H7 (cell line): ENCODE measurements around the gene ZNF710. TPM values are rescaled to one million over a fixed set of nuclear protein-coding genes. Genes with fewer than 3 reads are reported as not detected.
A peak's percentile ranks its signal among the peaks of the same experiment; 100 is the strongest.

ENCODE experiments used
- DNase-seq: peaks from one replicate; pipeline ENCODE4 v3.0.0; 2012
- H3K27me3 ChIP-seq: 2 replicates; pipeline ENCODE4 v1.6.0; 2011; ENCODE audit warnings: mild to moderate bottlenecking, low read length; ENCODE audit not compliant: control insufficient read depth, insufficient read depth
- H3K36me3 ChIP-seq: replicated peaks from 2 replicates; pipeline ENCODE4 v1.5.1; 2011; ENCODE audit warnings: low read length; ENCODE audit not compliant: control insufficient read depth, insufficient read depth
- H3K4me3 ChIP-seq: 2 replicates; pipeline ENCODE4 v1.5.1; 2011; ENCODE audit warnings: low read depth, mild to moderate bottlenecking, control low read depth, low read length, moderate library complexity; ENCODE audit not compliant: insufficient read depth
- total RNA-seq: library from RNA; depleted of rRNA; stranded (reverse); fragments of >200 nt; shearing (Covaris generic); gene quantifications from 2 replicates; pipeline ENCODE4 v1.2.3, GENCODE V29; 2014

The ZNF710 gene
- total RNA-seq, 1 experiment from 2014 or later = 28.5 TPM

GRCh38 chr15:90035840-90036230 lies 34.7 kb downstream of the ZNF710 start:
- DNase-seq = peak; percentile 41
- H3K27me3 ChIP-seq = no peaks in the 10 kb centered on the region
- no peak overlapping the region for H3K4me3 ChIP-seq
- no peaks in the 10 kb centered on the region for H3K36me3 ChIP-seq

DNA sequence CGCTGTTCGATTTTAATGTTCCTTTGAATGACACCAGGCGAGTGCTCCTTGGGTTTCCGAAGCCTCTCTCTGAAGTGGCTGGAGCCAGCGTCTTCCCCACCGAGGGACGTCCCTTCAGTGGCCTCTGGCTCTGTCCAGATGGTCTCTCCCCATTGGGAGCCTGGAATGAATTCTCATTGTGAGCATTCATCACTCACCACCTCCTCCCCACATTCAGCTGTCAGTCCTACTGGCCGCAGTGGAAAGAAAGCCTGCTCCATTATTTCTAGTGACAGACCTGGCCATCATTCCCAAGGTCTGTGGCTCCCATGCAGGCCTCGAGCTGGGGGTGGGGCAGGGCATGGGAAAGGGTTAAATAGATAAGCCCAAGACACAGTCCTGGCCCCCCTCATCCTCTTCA lies 35.2 kb downstream of the ZNF710 start:
- peak; percentile 48 for DNase-seq
- Histone ChIP-seq H3K36me3 (no peaks in the 10 kb centered on the region), H3K4me3 (no peak overlapping the region)

GRCh38 chr15:90036806-90037510 lies 35.8 kb downstream of the ZNF710 start:
- Histone ChIP-seq H3K27me3 (no peaks in the 10 kb centered on the region), H3K4me3 (no peak overlapping the region), H3K36me3 (no peaks in the 10 kb centered on the region)
- no peak for DNase-seq

More for the DNA sequence above, 35.2 kb downstream of the ZNF710 start:
- H3K27me3 ChIP-seq = no peaks in the 10 kb centered on the region

GRCh38 chr15:90037511-90037860 lies 36.4 kb downstream of the ZNF710 start:
- no peak overlapping the region for H3K4me3 ChIP-seq
- H3K36me3 ChIP-seq = no peaks in the 10 kb centered on the region
- no peak for DNase-seq
- H3K27me3 ChIP-seq = no peaks in the 10 kb centered on the region

- H3K27me3 ChIP-seq = no peaks in the 10 kb centered on the region
- DNase-seq = no peak
- H3K36me3 ChIP-seq = no peaks in the 10 kb centered on the region
- no peak overlapping the region for H3K4me3 ChIP-seq
Measured at GRCh38 chr15:90037961-90038631, 37.0 kb downstream of the ZNF710 start.

DNA sequence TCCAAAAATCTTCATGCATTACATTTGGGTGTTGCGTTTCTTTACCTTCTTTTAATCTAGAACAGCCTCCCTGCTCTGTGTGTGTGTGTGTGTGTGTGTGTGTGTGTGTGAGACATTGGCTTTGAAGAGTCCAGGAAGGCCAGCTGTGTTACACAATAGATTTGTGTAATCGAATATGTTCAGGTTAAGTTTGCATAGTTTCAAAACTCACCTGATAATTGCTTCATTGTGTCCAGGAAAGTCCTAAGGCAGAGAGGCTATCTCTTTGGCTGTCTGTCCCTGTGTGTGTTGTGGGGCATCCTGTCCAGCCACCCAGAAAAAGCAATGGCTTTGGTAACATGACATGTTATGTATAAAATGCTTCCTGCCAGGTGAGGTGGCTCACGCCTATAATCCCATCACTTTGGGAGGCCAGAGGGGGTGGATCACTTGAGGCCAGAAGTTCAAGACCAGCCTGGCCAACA lies 37.5 kb downstream of the ZNF710 start:
- no peak for DNase-seq
- Histone ChIP-seq H3K27me3 (no peaks in the 10 kb centered on the region), H3K36me3 (no peaks in the 10 kb centered on the region), H3K4me3 (no peak overlapping the region)

DNA sequence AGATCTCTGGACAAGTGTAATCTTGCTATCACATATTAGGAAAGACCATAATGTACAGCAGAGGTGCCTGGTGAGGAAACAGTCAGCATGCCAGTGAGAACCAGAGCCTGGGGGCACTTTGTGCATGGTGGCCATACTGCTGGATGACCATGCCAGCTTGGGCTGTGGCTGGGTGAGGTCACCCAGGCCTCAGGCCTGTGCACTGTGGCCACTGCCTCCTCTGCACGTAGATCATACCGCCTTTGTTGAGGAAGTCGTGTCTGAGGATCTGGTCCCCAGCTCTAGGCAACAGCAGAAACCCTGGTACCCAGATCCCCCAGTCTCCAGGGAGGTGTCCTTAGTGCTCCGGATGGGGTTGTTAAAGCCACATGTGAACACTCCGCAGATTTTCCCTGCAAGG lies 38.9 kb downstream of the ZNF710 start:
- no peaks in the 10 kb centered on the region for H3K27me3 ChIP-seq
- DNase-seq = peak; percentile 24
- no peaks in the 10 kb centered on the region for H3K36me3 ChIP-seq
- H3K4me3 ChIP-seq = no peak overlapping the region

GRCh38 chr15:90040618-90041017 lies 39.5 kb downstream of the ZNF710 start:
- DNase-seq = peak; percentile 34
- Histone ChIP-seq H3K36me3 (no peaks in the 10 kb centered on the region), H3K4me3 (no peak overlapping the region), H3K27me3 (no peaks in the 10 kb centered on the region)

DNA sequence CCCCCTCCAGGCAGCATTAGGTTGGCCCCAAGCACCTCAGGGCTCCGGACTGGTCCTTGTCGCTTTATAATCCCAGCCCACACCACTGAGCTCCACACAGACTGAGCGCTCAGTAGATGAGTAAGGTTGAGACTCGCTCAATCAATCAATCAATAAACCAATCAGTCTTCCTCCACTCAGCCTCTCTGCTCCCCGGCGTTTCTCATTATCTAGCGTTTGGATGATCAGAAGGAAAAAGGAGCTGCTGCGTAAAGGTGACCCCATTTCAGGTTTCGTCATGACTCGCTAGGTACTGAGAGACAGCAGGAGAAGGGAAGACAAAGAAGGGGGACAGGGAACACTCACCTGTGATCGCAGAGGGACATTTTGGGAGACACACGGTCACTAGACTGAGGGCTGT lies 41.2 kb downstream of the ZNF710 start:
- no peaks in the 10 kb centered on the region for H3K36me3 ChIP-seq
- no peak for DNase-seq

GRCh38 chr15:90042766-90043529 lies 41.8 kb downstream of the ZNF710 start:
- no peaks in the 10 kb centered on the region for H3K36me3 ChIP-seq
- no peaks in the 10 kb centered on the region for H3K27me3 ChIP-seq
- H3K4me3 ChIP-seq = no peak overlapping the region
- DNase-seq = no peak

More for the DNA sequence above, 41.2 kb downstream of the ZNF710 start:
- H3K4me3 ChIP-seq = no peak overlapping the region
- no peaks in the 10 kb centered on the region for H3K27me3 ChIP-seq

DNA sequence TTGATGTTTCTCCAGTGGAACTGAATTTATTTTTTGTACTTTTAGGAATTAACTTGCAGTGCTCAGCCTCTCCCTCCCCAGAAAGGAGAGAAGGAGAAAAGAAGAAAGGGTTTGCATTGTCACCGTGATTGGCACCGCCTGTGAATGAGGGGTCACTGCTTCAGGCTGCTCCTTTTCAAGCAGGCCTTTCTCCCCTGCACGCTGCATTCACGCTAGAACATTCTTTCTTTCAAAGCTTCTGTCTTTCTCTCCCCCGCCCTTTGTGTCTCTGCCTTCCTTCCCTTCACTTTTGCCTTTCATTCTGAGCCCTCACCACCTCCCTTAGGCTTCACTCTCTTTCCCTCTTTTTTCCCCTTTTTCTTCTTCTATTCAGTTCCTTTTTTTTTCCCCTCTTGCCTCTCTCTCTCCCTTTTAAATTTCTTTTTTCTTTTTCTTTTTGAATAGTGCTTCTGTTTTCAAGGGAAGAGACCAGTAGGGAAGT lies 42.4 kb downstream of the ZNF710 start:
- H3K27me3 ChIP-seq = no peaks in the 10 kb centered on the region
- H3K4me3 ChIP-seq = no peak overlapping the region
- no peaks in the 10 kb centered on the region for H3K36me3 ChIP-seq
- DNase-seq = no peak

GRCh38 chr15:90044191-90044590 lies 43.1 kb downstream of the ZNF710 start:
- Histone ChIP-seq H3K27me3 (no peaks in the 10 kb centered on the region), H3K36me3 (no peaks in the 10 kb centered on the region), H3K4me3 (no peak overlapping the region)
- DNase-seq = no peak

DNA sequence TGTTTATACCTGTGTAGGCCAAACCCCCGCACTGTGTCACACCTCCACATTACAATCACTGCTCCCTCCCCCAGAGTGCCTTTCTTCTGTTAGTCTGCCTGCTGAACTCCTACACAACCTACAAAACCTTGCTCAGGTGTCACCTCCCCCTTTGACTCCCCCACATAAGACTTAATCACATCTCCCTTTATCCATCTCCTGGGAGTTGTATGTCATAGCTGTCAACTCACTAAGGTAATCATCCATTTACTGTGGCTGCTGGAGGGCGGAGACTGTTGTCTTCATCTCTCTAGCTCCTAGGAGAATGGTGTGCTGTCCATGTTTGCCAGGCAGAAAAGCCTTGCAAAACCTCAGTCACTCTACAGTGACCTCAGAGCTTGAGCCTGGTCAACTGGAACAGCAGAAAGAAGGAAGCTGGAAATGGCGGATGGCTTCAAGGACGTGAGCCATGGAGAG lies 43.8 kb downstream of the ZNF710 start:
- no peak overlapping the region for H3K4me3 ChIP-seq
- H3K27me3 ChIP-seq = no peaks in the 10 kb centered on the region
- DNase-seq = no peak
- no peaks in the 10 kb centered on the region for H3K36me3 ChIP-seq

DNA sequence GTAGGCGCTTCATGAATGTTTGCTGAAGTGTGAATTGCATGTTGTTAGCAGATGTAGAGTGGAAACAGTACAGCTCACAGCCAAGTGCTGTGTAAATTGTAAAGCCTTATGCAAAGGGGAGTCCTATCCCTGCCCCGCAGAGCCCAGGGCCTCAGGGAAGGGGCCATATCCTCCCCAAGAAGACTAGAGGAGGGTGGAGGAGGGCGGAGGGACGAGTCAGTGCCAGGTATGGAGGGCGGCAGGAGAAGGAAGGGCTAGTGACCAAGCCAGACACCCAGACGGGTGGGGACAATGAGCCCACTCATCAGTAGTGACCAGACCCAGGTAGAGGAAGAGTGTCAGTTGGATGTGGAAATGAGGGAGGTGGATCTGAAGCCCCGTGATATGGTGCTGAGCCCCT lies 45.2 kb downstream of the ZNF710 start:
- no peaks in the 10 kb centered on the region for H3K36me3 ChIP-seq
- H3K27me3 ChIP-seq = no peaks in the 10 kb centered on the region
- DNase-seq = no peak
- H3K4me3 ChIP-seq = no peak overlapping the region
